ENCODE measurements around the gene NUTF2.
"Not testable (repeated sequence)": the region's sequence is repeated elsewhere in the genome, so short reads cannot be mapped to it uniquely, and the experiment has no call there.

Gene NUTF2

GRCh38 chr16:67860589-67861398, 14.1 kb downstream of the NUTF2 start:
- no peak for TF ChIP-seq CTCF (conservative IDR thresholded peaks at IDR 0.05)
- no peak overlapping the region for H3K27ac ChIP-seq

GRCh38 chr16:67861877-67862276, 15.1 kb downstream of the NUTF2 start:
- H3K27ac ChIP-seq, result no peak overlapping the region
- TF ChIP-seq CTCF (conservative IDR thresholded peaks at IDR 0.05), result no peak

- H3K27ac ChIP-seq, result no peak overlapping the region
- TF ChIP-seq CTCF (conservative IDR thresholded peaks at IDR 0.05), result no peak
Observed at GRCh38 chr16:67862623-67863583, 16.2 kb downstream of the NUTF2 start.

GRCh38 chr16:67864044-67864443, 17.3 kb downstream of the NUTF2 start:
- H3K27ac ChIP-seq, result not testable (repeated sequence)

- no peak for TF ChIP-seq CTCF (conservative IDR thresholded peaks at IDR 0.05)
Observed at GRCh38 chr16:67864594-67864993, 17.9 kb downstream of the NUTF2 start.

GRCh38 chr16:67865318-67865717, 18.6 kb downstream of the NUTF2 start:
- peak; percentile 17; the same call in 1 of the 2 replicates for TF ChIP-seq CTCF (conservative IDR thresholded peaks at IDR 0.05)
- H3K27ac ChIP-seq, result no peak overlapping the region

More at GRCh38 chr16:67864594-67864993, 17.9 kb downstream of the NUTF2 start:
- H3K27ac ChIP-seq, result no peak overlapping the region

GRCh38 chr16:67868290-67868689, 21.6 kb downstream of the NUTF2 start:
- no peak for TF ChIP-seq CTCF (conservative IDR thresholded peaks at IDR 0.05)
- no peak overlapping the region for H3K27ac ChIP-seq
